NCI-H510A (cell line): ENCODE results near the gene MEIKIN.
"Not testable (repeated sequence)": the region's sequence is repeated elsewhere in the genome, so short reads cannot be mapped to it uniquely, and the experiment has no call there.

Source experiments
- DNase-seq: peaks from one replicate; lab custom pipeline; 2025; lab: John Stamatoyannopoulos, UW

The MEIKIN gene

GRCh38 chr5:131902266-131902665 is 43.2 kb downstream of the MEIKIN start:
- DNase-seq = not testable (repeated sequence)

- DNase-seq = no peak
Observed at GRCh38 chr5:131899686-131900085, 45.8 kb downstream of the MEIKIN start.

GRCh38 chr5:131883984-131884383 is 61.5 kb downstream of the MEIKIN start:
- DNase-seq = no peak

GRCh38 chr5:131879705-131880104 is 65.8 kb downstream of the MEIKIN start:
- no peak for DNase-seq

- DNase-seq = no peak
Observed at GRCh38 chr5:131877873-131878272, 67.6 kb downstream of the MEIKIN start.

- DNase-seq = not testable (repeated sequence)
Observed at GRCh38 chr5:131871251-131871650, 74.2 kb downstream of the MEIKIN start.

- DNase-seq = no peak
Observed at GRCh38 chr5:131867524-131867923, 77.9 kb downstream of the MEIKIN start.

- no peak for DNase-seq
Observed at GRCh38 chr5:131863700-131864099, 81.8 kb downstream of the MEIKIN start.

- no peak for DNase-seq
Observed at GRCh38 chr5:131857388-131857787, 88.1 kb downstream of the MEIKIN start.

- no peak for DNase-seq
Observed at GRCh38 chr5:131855452-131855851, 90.0 kb downstream of the MEIKIN start.

GRCh38 chr5:131854134-131854533 is 91.3 kb downstream of the MEIKIN start:
- no peak for DNase-seq

- no peak for DNase-seq
Observed at GRCh38 chr5:131848662-131849061, 96.8 kb downstream of the MEIKIN start.

- DNase-seq = no peak
Observed at GRCh38 chr5:131846536-131846935, 98.9 kb downstream of the MEIKIN start.

- no peak for DNase-seq
Observed at GRCh38 chr5:131845828-131846227, 99.6 kb downstream of the MEIKIN start.

- not testable (repeated sequence) for DNase-seq
Observed at GRCh38 chr5:131842971-131843370, 102.5 kb downstream of the MEIKIN start.

- not testable (repeated sequence) for DNase-seq
Observed at GRCh38 chr5:131832702-131833101, 112.8 kb downstream of the MEIKIN start.

- no peak for DNase-seq
Observed at GRCh38 chr5:131825404-131826013, 120.0 kb downstream of the MEIKIN start.

- DNase-seq = no peak
Observed at GRCh38 chr5:131824631-131825030, 120.8 kb downstream of the MEIKIN start.

GRCh38 chr5:131821221-131821620 is 124.2 kb downstream of the MEIKIN start:
- DNase-seq = no peak

GRCh38 chr5:131818001-131818724 is 127.3 kb downstream of the MEIKIN start:
- no peak for DNase-seq

GRCh38 chr5:131814990-131815389 is 130.5 kb downstream of the MEIKIN start:
- DNase-seq = no peak

- no peak for DNase-seq
Observed at GRCh38 chr5:131812371-131813160, 132.9 kb downstream of the MEIKIN start.
